SK-N-SH treated with all-trans-retinoic acid at 6 μM for 48 hours (cell line): ENCODE results near the gene NPAS3.

Experiments used
- ATAC-seq: fragments of 200-7000 bp; cut with Tn5 transposase; 3 replicates; pipeline ENCODE4 v1.9.1; 2020; ENCODE audit warnings: mild to moderate bottlenecking, moderate library complexity
- BACH2 ChIP-seq: fragments of 250-450 bp; sonication (Bioruptor Pico); IDR thresholded peaks from 2 replicates; pipeline ENCODE4 v1.9.0; 2021; ENCODE audit warnings: mild to moderate bottlenecking, borderline replicate concordance
- CSDC2 ChIP-seq: fragments of 250-450 bp; sonication (Bioruptor Pico); IDR thresholded peaks from 2 replicates; pipeline ENCODE4 v1.5.0; 2020; ENCODE audit warnings: mild to moderate bottlenecking, moderate library complexity
- ESRRG ChIP-seq: fragments of 250-450 bp; sonication (Bioruptor Pico); IDR thresholded peaks from 2 replicates; pipeline ENCODE4 v1.6.1; 2021; ENCODE audit warnings: mild to moderate bottlenecking
- GLIS3 ChIP-seq: fragments of 250-450 bp; sonication (Bioruptor Pico); IDR thresholded peaks from 2 replicates; pipeline ENCODE4 v1.5.0; 2020; ENCODE audit warnings: mild to moderate bottlenecking, moderate library complexity
- ISL1 ChIP-seq: fragments of 250-450 bp; sonication (Bioruptor Pico); IDR thresholded peaks from 2 replicates; pipeline ENCODE4 v2.1.2; 2022; ENCODE audit warnings: mild to moderate bottlenecking, moderate library complexity
- OSR1 ChIP-seq: fragments of 250-450 bp; sonication (Bioruptor Pico); IDR thresholded peaks from 2 replicates; pipeline ENCODE4 v1.8.0; 2022; ENCODE audit warnings: moderate library complexity, mild to moderate bottlenecking, inconsistent platforms
- PATZ1 ChIP-seq: fragments of 250-450 bp; sonication (Bioruptor Pico); IDR thresholded peaks from 2 replicates; pipeline ENCODE4 v1.8.0; 2020; ENCODE audit warnings: mild to moderate bottlenecking, moderate library complexity, borderline replicate concordance
- PPARA ChIP-seq: fragments of 250-450 bp; sonication (Bioruptor Pico); IDR thresholded peaks from 2 replicates; pipeline ENCODE4 v1.5.0; 2020; ENCODE audit warnings: mild to moderate bottlenecking, borderline replicate concordance
- RARB ChIP-seq: fragments of 250-450 bp; sonication (Bioruptor Pico); IDR thresholded peaks from 2 replicates; pipeline ENCODE4 v1.8.0; 2021; ENCODE audit warnings: mild to moderate bottlenecking, moderate library complexity
- SNAI2 ChIP-seq: fragments of 250-450 bp; sonication (Bioruptor Pico); IDR thresholded peaks from 2 replicates; pipeline ENCODE4 v1.5.0; 2020; ENCODE audit warnings: mild to moderate bottlenecking, moderate library complexity
- TCF4 ChIP-seq: fragments of 250-450 bp; sonication (Bioruptor Pico); IDR thresholded peaks from 2 replicates; pipeline ENCODE4 v1.8.0; 2021; ENCODE audit warnings: mild to moderate bottlenecking, moderate library complexity, borderline replicate concordance
- TOX ChIP-seq: fragments of 250-450 bp; sonication (Bioruptor Pico); IDR thresholded peaks from 2 replicates; pipeline ENCODE4 v1.8.0; 2021; ENCODE audit warnings: mild to moderate bottlenecking, moderate library complexity, borderline replicate concordance
- TSHZ2 ChIP-seq: fragments of 250-450 bp; sonication (Bioruptor Pico); IDR thresholded peaks from 2 replicates; pipeline ENCODE4 v1.5.0; 2020; ENCODE audit warnings: mild to moderate bottlenecking, moderate library complexity
- ZC3H10 ChIP-seq: fragments of 250-450 bp; sonication (Bioruptor Pico); IDR thresholded peaks from 2 replicates; pipeline ENCODE4 v1.5.1; 2021; ENCODE audit warnings: mild to moderate bottlenecking, moderate library complexity
- ZFP3 ChIP-seq: fragments of 250-450 bp; sonication (Bioruptor Pico); IDR thresholded peaks from 2 replicates; pipeline ENCODE4 v1.5.0; 2020; ENCODE audit warnings: mild to moderate bottlenecking, moderate library complexity
- ZFP30 ChIP-seq: fragments of 450-650 bp; formaldehyde crosslinking; IDR thresholded peaks from 2 replicates; pipeline ENCODE4 v1.5.0; 2022; ENCODE audit warnings: mild to moderate bottlenecking, moderate library complexity
- ZNF565 ChIP-seq: fragments of 450-650 bp; formaldehyde crosslinking; conservative IDR thresholded peaks from 2 replicates; pipeline ENCODE4 v1.5.0; 2020; ENCODE audit warnings: low read depth, mild to moderate bottlenecking, moderate library complexity
- ZNF70 ChIP-seq: fragments of 450-650 bp; formaldehyde crosslinking; IDR thresholded peaks from 2 replicates; pipeline ENCODE4 v1.5.0; 2020; ENCODE audit warnings: mild to moderate bottlenecking, moderate library complexity
- ZNF8 ChIP-seq: fragments of 450-650 bp; formaldehyde crosslinking; IDR thresholded peaks from 2 replicates; pipeline ENCODE4 v1.5.0; 2020; ENCODE audit warnings: mild to moderate bottlenecking, moderate library complexity
- TF ChIP-seq, protein P1 (sequence below): fragments of 250-450 bp; sonication (Bioruptor Pico); IDR thresholded peaks from 2 replicates; pipeline ENCODE4 v1.8.0; 2021; ENCODE audit warnings: low read depth, mild to moderate bottlenecking, moderate library complexity, borderline replicate concordance
- TF ChIP-seq, protein P2 (sequence below): fragments of 250-450 bp; sonication (Bioruptor Pico); IDR thresholded peaks from 2 replicates; pipeline ENCODE4 v1.5.1; 2021; ENCODE audit warnings: mild to moderate bottlenecking, moderate library complexity

NPAS3 gene

GRCh38 chr14:33754261-33754660 lies 815.6 kb downstream of the NPAS3 start:
- ATAC-seq: peak; percentile 89
- 0 out of 2 replicates have a peak, but pooled peaks have one; percentile 9 for TF ChIP-seq ISL1
- no peak for TF ChIP-seq ESRRG (CRISPR knock-in tag)

GRCh38 chr14:33755358-33755757 lies 816.7 kb downstream of the NPAS3 start:
- no peak for TF ChIP-seq ZC3H10 (CRISPR knock-in tag)
- TF ChIP-seq ZFP3 (CRISPR knock-in tag): no peak
- TF ChIP-seq, protein P1, sequence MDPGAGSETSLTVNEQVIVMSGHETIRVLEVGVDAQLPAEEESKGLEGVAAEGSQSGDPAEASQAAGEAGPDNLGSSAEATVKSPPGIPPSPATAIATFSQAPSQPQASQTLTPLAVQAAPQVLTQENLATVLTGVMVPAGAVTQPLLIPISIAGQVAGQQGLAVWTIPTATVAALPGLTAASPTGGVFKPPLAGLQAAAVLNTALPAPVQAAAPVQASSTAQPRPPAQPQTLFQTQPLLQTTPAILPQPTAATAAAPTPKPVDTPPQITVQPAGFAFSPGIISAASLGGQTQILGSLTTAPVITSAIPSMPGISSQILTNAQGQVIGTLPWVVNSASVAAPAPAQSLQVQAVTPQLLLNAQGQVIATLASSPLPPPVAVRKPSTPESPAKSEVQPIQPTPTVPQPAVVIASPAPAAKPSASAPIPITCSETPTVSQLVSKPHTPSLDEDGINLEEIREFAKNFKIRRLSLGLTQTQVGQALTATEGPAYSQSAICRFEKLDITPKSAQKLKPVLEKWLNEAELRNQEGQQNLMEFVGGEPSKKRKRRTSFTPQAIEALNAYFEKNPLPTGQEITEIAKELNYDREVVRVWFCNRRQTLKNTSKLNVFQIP (CRISPR knock-in tag): no peak
- TF ChIP-seq CSDC2 (CRISPR knock-in tag): no peak
- no peak for TF ChIP-seq OSR1 (CRISPR knock-in tag)
- no peak for TF ChIP-seq ISL1
- TF ChIP-seq TOX: no peak
- no peak for TF ChIP-seq RARB (CRISPR knock-in tag)
- TF ChIP-seq, protein P2, sequence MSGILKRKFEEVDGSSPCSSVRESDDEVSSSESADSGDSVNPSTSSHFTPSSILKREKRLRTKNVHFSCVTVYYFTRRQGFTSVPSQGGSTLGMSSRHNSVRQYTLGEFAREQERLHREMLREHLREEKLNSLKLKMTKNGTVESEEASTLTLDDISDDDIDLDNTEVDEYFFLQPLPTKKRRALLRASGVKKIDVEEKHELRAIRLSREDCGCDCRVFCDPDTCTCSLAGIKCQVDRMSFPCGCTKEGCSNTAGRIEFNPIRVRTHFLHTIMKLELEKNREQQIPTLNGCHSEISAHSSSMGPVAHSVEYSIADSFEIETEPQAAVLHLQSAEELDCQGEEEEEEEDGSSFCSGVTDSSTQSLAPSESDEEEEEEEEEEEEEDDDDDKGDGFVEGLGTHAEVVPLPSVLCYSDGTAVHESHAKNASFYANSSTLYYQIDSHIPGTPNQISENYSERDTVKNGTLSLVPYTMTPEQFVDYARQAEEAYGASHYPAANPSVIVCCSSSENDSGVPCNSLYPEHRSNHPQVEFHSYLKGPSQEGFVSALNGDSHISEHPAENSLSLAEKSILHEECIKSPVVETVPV (CRISPR knock-in tag): no peak
- no peak for TF ChIP-seq ESRRG (CRISPR knock-in tag)
- TF ChIP-seq ZFP30 (CRISPR knock-in tag): no peak
- no peak for TF ChIP-seq TSHZ2 (CRISPR knock-in tag)
- no peak for ATAC-seq

- TF ChIP-seq PATZ1 (CRISPR knock-in tag): no peak
- no peak for TF ChIP-seq PPARA
- no peak for TF ChIP-seq ZFP3 (CRISPR knock-in tag)
- TF ChIP-seq GLIS3 (CRISPR knock-in tag): no peak
- TF ChIP-seq ISL1: no peak
- TF ChIP-seq ZFP30 (CRISPR knock-in tag): no peak
- no peak for TF ChIP-seq RARB (CRISPR knock-in tag)
- no peak for TF ChIP-seq SNAI2 (CRISPR knock-in tag)
- TF ChIP-seq ESRRG (CRISPR knock-in tag): no peak
- TF ChIP-seq ZNF8 (CRISPR knock-in tag): no peak
- TF ChIP-seq TOX: no peak
- TF ChIP-seq TCF4 (CRISPR knock-in tag): no peak
Measured at GRCh38 chr14:33756833-33757232, 818.2 kb downstream of the NPAS3 start.

DNA sequence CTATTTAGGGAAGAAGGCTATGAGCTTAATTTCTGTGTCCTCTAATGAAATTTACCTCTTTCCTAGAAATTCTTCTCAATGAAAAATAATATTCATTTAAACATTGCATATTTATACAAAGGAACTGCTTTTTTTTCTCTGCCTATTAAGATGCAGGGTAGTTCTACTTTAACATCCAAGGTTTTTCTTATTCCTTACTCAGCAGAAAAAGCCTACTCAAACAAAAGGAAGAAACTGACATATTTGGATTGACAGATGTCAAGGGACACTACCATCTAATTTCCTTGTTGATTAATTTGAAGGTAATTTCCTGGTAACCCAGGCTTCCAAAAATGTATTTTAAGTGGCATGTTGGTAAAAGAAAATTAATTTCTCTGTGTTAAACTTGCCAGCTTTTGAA lies 819.9 kb downstream of the NPAS3 start:
- no peak for TF ChIP-seq ESRRG (CRISPR knock-in tag)
- TF ChIP-seq ISL1: no peak
- TF ChIP-seq GLIS3 (CRISPR knock-in tag): no peak
- TF ChIP-seq TCF4 (CRISPR knock-in tag): no peak
- no peak for TF ChIP-seq ZNF70 (CRISPR knock-in tag)
- TF ChIP-seq, protein P1 (CRISPR knock-in tag): no peak
- TF ChIP-seq BACH2 (CRISPR knock-in tag): no peak
- no peak for TF ChIP-seq ZNF565
- TF ChIP-seq TOX: no peak
- TF ChIP-seq ZFP3 (CRISPR knock-in tag): no peak
- ATAC-seq: no peak

More at GRCh38 chr14:33756833-33757232, 818.2 kb downstream of the NPAS3 start:
- ATAC-seq: no peak; the same call in 2 of the 3 replicates
